WTC11 (cell line): ENCODE results near the gene CHD1L. TPM values are rescaled to one million over a fixed set of nuclear protein-coding genes. Genes with fewer than 3 reads are reported as not detected.

Experiments
- ATAC-seq: fragments of 200-7000 bp; cut with Tn5 transposase; 2 replicates; pipeline ENCODE4 v1.10.0; 2021; ENCODE audit warnings: mild to moderate bottlenecking, moderate library complexity
- CTCF ChIA-PET: fragments of 300-600 bp; sonication (Branson Sonifier 250); formaldehyde crosslinking; loops from one replicate; lab custom pipeline; 2021; ENCODE audit warnings: antibody characterized with exemption; lab: Charles Lee
- POLR2A ChIA-PET: fragments of 350-600 bp; sonication (Branson Sonifier 250); formaldehyde crosslinking; loops from one replicate; lab custom pipeline; 2021; ENCODE audit warnings: antibody characterized with exemption; lab: Charles Lee
- DNase-seq: peaks from one replicate; pipeline ENCODE4 v3.0.0; 2021; ENCODE audit warnings: low spot score
- H3K27ac Mint-ChIP-seq: 2 replicates; pipeline ENCODE4 v1.8.0; 2021; ENCODE audit warnings: mixed read lengths
- H3K27me3 Mint-ChIP-seq: 2 replicates; pipeline ENCODE4 v1.8.0; 2021; ENCODE audit warnings: low read depth, mild to moderate bottlenecking, moderate library complexity, mixed read lengths
- H3K36me3 Mint-ChIP-seq: 2 replicates; pipeline ENCODE4 v1.8.0; 2021; ENCODE audit warnings: mixed read lengths
- H3K4me1 Mint-ChIP-seq: 2 replicates; pipeline ENCODE4 v1.8.0; 2022; ENCODE audit warnings: mixed read lengths
- H3K4me3 Mint-ChIP-seq: 2 replicates; pipeline ENCODE4 v1.8.0; 2021; ENCODE audit warnings: mild to moderate bottlenecking, moderate library complexity, mixed read lengths
- H3K9me3 Mint-ChIP-seq: 2 replicates; pipeline ENCODE4 v1.8.0; 2021; ENCODE audit warnings: mixed read lengths
- AR ChIP-seq: fragments of 250-450 bp; sonication (Bioruptor Pico); IDR thresholded peaks from 2 replicates; pipeline ENCODE4 v1.9.0; 2021; ENCODE audit warnings: mild to moderate bottlenecking
- FOXP1 ChIP-seq: sonication (generic); formaldehyde crosslinking; IDR thresholded peaks from 2 replicates; pipeline ENCODE4 v1.8.0; 2022; ENCODE audit warnings: missing genetic modification reagents, mild to moderate bottlenecking, moderate library complexity, borderline replicate concordance
- JAZF1 ChIP-seq: fragments of 250-450 bp; sonication (Bioruptor Pico); IDR thresholded peaks from 2 replicates; pipeline ENCODE4 v1.9.0; 2021; ENCODE audit warnings: moderate library complexity, mild to moderate bottlenecking, inconsistent platforms
- TP53 ChIP-seq: sonication (generic); formaldehyde crosslinking; IDR thresholded peaks from 2 replicates; pipeline ENCODE4 v1.8.1; 2023; ENCODE audit warnings: mild to moderate bottlenecking, missing genetic modification reagents
- ZNF121 ChIP-seq: sonication (generic); formaldehyde crosslinking; IDR thresholded peaks from 2 replicates; pipeline ENCODE4 v1.8.0; 2023; ENCODE audit warnings: missing genetic modification reagents
- ZNF219 ChIP-seq: sonication (generic); formaldehyde crosslinking; IDR thresholded peaks from 2 replicates; pipeline ENCODE4 v1.8.0; 2023; ENCODE audit warnings: missing genetic modification reagents, mild to moderate bottlenecking, borderline replicate concordance
- ZNF317 ChIP-seq: sonication (generic); formaldehyde crosslinking; IDR thresholded peaks from 2 replicates; pipeline ENCODE4 v1.8.1; 2023; ENCODE audit warnings: low read depth, mild to moderate bottlenecking, moderate library complexity, missing genetic modification reagents, borderline replicate concordance
- total RNA-seq: library from RNA; stranded (reverse); gene quantifications from 3 replicates; pipeline ENCODE4 v1.2.3, GENCODE V29; 2021
- TF ChIP-seq, protein P1 (sequence below): fragments of 250-450 bp; sonication (Bioruptor Pico); IDR thresholded peaks from 2 replicates; pipeline ENCODE4 v1.9.0; 2021; ENCODE audit warnings: mild to moderate bottlenecking, borderline replicate concordance
- TF ChIP-seq, protein P2 (sequence below): sonication (generic); formaldehyde crosslinking; conservative IDR thresholded peaks from 2 replicates; pipeline ENCODE4 v1.8.1; 2023; ENCODE audit warnings: mild to moderate bottlenecking, low read depth, missing genetic modification reagents, moderate library complexity
- TF ChIP-seq, protein P3 (sequence below): fragments of 250-450 bp; sonication (Bioruptor Pico); IDR thresholded peaks from 2 replicates; pipeline ENCODE4 v1.9.0; 2021; ENCODE audit warnings: moderate library complexity, mild to moderate bottlenecking, inconsistent platforms, borderline replicate concordance
- TF ChIP-seq, protein P4 (sequence below): sonication (generic); formaldehyde crosslinking; IDR thresholded peaks from 2 replicates; pipeline ENCODE4 v1.8.1; 2022; ENCODE audit warnings: low read depth, mild to moderate bottlenecking, moderate library complexity, missing genetic modification reagents, borderline replicate concordance

Gene CHD1L
- total RNA-seq, 1 experiment from 2014 or later: 68.7 TPM

DNA sequence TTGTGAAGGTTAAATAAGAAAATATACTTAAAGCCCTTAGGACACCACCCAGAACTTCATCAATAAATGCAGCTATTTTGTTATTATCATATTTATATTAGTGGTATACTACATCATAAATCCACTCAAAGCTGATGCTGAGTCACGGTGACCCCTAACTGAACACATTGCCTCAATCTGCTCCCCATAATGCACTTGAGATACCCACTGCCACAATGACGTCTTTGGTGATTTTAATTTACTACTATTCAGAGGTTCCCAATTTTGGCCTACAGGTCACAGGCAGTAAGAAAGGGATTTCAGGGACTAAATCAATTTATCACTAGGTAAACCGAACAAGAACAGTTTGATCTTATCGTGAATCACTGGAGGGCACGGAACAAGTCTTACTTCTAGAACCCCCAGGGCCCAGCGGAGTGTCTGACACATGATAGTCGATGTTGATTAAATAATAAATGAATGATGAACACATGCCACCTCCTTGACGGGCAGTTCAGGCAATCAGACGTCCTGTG lies 493 bp upstream of the CHD1L start:
- ATAC-seq (no peak), DNase-seq (no peak)

More for the DNA sequence above, 493 bp upstream of the CHD1L start:
- H3K36me3 Mint-ChIP-seq: no peaks in the 10 kb centered on the region
- H3K27me3 Mint-ChIP-seq: no peaks in the 10 kb centered on the region
- H3K27ac Mint-ChIP-seq: peak overlapping the region; percentile 63; the same call in 1 of the 2 replicates
- H3K9me3 Mint-ChIP-seq: no peaks in the 10 kb centered on the region
- TF ChIP-seq FOXP1 (CRISPR knock-in tag): no peak
- no peak for TF ChIP-seq ZNF121
- no peak for TF ChIP-seq ZNF317 (CRISPR knock-in tag)
- TF ChIP-seq ZNF219 (CRISPR knock-in tag): no peak
- TF ChIP-seq, protein P1, sequence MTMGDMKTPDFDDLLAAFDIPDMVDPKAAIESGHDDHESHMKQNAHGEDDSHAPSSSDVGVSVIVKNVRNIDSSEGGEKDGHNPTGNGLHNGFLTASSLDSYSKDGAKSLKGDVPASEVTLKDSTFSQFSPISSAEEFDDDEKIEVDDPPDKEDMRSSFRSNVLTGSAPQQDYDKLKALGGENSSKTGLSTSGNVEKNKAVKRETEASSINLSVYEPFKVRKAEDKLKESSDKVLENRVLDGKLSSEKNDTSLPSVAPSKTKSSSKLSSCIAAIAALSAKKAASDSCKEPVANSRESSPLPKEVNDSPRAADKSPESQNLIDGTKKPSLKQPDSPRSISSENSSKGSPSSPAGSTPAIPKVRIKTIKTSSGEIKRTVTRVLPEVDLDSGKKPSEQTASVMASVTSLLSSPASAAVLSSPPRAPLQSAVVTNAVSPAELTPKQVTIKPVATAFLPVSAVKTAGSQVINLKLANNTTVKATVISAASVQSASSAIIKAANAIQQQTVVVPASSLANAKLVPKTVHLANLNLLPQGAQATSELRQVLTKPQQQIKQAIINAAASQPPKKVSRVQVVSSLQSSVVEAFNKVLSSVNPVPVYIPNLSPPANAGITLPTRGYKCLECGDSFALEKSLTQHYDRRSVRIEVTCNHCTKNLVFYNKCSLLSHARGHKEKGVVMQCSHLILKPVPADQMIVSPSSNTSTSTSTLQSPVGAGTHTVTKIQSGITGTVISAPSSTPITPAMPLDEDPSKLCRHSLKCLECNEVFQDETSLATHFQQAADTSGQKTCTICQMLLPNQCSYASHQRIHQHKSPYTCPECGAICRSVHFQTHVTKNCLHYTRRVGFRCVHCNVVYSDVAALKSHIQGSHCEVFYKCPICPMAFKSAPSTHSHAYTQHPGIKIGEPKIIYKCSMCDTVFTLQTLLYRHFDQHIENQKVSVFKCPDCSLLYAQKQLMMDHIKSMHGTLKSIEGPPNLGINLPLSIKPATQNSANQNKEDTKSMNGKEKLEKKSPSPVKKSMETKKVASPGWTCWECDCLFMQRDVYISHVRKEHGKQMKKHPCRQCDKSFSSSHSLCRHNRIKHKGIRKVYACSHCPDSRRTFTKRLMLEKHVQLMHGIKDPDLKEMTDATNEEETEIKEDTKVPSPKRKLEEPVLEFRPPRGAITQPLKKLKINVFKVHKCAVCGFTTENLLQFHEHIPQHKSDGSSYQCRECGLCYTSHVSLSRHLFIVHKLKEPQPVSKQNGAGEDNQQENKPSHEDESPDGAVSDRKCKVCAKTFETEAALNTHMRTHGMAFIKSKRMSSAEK (CRISPR knock-in tag): no peak
- no peak for TF ChIP-seq TP53 (CRISPR knock-in tag)
- TF ChIP-seq AR (CRISPR knock-in tag): no peak
- TF ChIP-seq JAZF1 (CRISPR knock-in tag): no peak
- TF ChIP-seq, protein P2, sequence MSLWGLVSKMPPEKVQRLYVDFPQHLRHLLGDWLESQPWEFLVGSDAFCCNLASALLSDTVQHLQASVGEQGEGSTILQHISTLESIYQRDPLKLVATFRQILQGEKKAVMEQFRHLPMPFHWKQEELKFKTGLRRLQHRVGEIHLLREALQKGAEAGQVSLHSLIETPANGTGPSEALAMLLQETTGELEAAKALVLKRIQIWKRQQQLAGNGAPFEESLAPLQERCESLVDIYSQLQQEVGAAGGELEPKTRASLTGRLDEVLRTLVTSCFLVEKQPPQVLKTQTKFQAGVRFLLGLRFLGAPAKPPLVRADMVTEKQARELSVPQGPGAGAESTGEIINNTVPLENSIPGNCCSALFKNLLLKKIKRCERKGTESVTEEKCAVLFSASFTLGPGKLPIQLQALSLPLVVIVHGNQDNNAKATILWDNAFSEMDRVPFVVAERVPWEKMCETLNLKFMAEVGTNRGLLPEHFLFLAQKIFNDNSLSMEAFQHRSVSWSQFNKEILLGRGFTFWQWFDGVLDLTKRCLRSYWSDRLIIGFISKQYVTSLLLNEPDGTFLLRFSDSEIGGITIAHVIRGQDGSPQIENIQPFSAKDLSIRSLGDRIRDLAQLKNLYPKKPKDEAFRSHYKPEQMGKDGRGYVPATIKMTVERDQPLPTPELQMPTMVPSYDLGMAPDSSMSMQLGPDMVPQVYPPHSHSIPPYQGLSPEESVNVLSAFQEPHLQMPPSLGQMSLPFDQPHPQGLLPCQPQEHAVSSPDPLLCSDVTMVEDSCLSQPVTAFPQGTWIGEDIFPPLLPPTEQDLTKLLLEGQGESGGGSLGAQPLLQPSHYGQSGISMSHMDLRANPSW (CRISPR knock-in tag): no peak
- TF ChIP-seq, protein P3, sequence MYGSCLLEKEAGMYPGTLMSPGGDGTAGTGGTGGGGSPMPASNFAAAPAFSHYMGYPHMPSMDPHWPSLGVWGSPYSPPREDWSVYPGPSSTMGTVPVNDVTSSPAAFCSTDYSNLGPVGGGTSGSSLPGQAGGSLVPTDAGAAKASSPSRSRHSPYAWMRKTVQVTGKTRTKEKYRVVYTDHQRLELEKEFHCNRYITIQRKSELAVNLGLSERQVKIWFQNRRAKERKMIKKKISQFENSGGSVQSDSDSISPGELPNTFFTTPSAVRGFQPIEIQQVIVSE (CRISPR knock-in tag): no peak
- TF ChIP-seq, protein P4, sequence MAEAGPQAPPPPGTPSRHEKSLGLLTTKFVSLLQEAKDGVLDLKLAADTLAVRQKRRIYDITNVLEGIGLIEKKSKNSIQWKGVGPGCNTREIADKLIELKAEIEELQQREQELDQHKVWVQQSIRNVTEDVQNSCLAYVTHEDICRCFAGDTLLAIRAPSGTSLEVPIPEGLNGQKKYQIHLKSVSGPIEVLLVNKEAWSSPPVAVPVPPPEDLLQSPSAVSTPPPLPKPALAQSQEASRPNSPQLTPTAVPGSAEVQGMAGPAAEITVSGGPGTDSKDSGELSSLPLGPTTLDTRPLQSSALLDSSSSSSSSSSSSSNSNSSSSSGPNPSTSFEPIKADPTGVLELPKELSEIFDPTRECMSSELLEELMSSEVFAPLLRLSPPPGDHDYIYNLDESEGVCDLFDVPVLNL: no peak
- H3K4me1 Mint-ChIP-seq: peaks cover 66% of the 10 kb centered on the region
- H3K4me3 Mint-ChIP-seq: peak overlapping the region; percentile 58
- ChIA-PET CTCF (interaction anchor here (0.5 to 3.3 kb wide), 24 partner anchors 14 to 385 kb away, joined by 3 to 67 read pairs (median 3); partner anchors contain the start of genes FMO5 and PRKAB2), POLR2A (interaction anchor here (0.6 to 2.3 kb wide), 2 partner anchors 69 to 157 kb away, joined by 3 to 19 read pairs; no protein-coding TSS in a partner anchor)
